DMS153 (cell line): ENCODE measurements around the gene ARL2BP.

Experiments
- DNase-seq: peaks from one replicate; lab custom pipeline; 2025; lab: John Stamatoyannopoulos, UW

Gene ARL2BP

GRCh38 chr16:57235128-57236021 is 9.7 kb upstream of the ARL2BP start:
- peak; percentile 82 for DNase-seq

GRCh38 chr16:57236022-57236350 is 9.1 kb upstream of the ARL2BP start:
- no peak for DNase-seq

GRCh38 chr16:57238682-57239081 is 6.4 kb upstream of the ARL2BP start:
- no peak for DNase-seq

- no peak for DNase-seq
Observed at GRCh38 chr16:57239107-57239506, 6.0 kb upstream of the ARL2BP start.

GRCh38 chr16:57240851-57241250 is 4.2 kb upstream of the ARL2BP start:
- no peak for DNase-seq

GRCh38 chr16:57242650-57243049 is 2.4 kb upstream of the ARL2BP start:
- DNase-seq = no peak

- no peak for DNase-seq
Observed at GRCh38 chr16:57244463-57244766, 644 bp upstream of the ARL2BP start.

GRCh38 chr16:57245472-57246113 is 534 bp downstream of the ARL2BP start:
- DNase-seq = no peak

- no peak for DNase-seq
Observed at GRCh38 chr16:57251352-57251751, 6.3 kb downstream of the ARL2BP start.

- DNase-seq = no peak
Observed at GRCh38 chr16:57252148-57252721, 7.2 kb downstream of the ARL2BP start.

- DNase-seq = no peak
Observed at GRCh38 chr16:57253466-57253865, 8.4 kb downstream of the ARL2BP start.

GRCh38 chr16:57255686-57256415 is 10.8 kb downstream of the ARL2BP start:
- DNase-seq = no peak

- no peak for DNase-seq
Observed at GRCh38 chr16:57256601-57257395, 11.7 kb downstream of the ARL2BP start.

GRCh38 chr16:57257455-57258070 is 12.5 kb downstream of the ARL2BP start:
- no peak for DNase-seq

GRCh38 chr16:57258226-57258909 is 13.3 kb downstream of the ARL2BP start:
- DNase-seq = no peak

GRCh38 chr16:57258910-57259475 is 13.9 kb downstream of the ARL2BP start:
- no peak for DNase-seq

GRCh38 chr16:57260294-57260929 is 15.4 kb downstream of the ARL2BP start:
- DNase-seq = no peak

- no peak for DNase-seq
Observed at GRCh38 chr16:57261806-57262205, 16.7 kb downstream of the ARL2BP start.

- DNase-seq = no peak
Observed at GRCh38 chr16:57262841-57263540, 17.9 kb downstream of the ARL2BP start.
